GM10266 (cell line): ENCODE results near the gene MAGI1.
"Not testable (repeated sequence)": the region's sequence is repeated elsewhere in the genome, so short reads cannot be mapped to it uniquely, and the experiment has no call there.

Experiments
- DNase-seq: peaks from one replicate; pipeline ENCODE4 v3.0.0; 2012; ENCODE audit errors: extremely low spot score
- CTCF ChIP-seq: IDR thresholded peaks from 2 replicates; pipeline ENCODE4 v1.5.1; 2012; ENCODE audit warnings: mild to moderate bottlenecking, low read depth; ENCODE audit not compliant: control insufficient read depth, insufficient read depth; ENCODE audit errors: missing control alignments

The MAGI1 gene

DNA sequence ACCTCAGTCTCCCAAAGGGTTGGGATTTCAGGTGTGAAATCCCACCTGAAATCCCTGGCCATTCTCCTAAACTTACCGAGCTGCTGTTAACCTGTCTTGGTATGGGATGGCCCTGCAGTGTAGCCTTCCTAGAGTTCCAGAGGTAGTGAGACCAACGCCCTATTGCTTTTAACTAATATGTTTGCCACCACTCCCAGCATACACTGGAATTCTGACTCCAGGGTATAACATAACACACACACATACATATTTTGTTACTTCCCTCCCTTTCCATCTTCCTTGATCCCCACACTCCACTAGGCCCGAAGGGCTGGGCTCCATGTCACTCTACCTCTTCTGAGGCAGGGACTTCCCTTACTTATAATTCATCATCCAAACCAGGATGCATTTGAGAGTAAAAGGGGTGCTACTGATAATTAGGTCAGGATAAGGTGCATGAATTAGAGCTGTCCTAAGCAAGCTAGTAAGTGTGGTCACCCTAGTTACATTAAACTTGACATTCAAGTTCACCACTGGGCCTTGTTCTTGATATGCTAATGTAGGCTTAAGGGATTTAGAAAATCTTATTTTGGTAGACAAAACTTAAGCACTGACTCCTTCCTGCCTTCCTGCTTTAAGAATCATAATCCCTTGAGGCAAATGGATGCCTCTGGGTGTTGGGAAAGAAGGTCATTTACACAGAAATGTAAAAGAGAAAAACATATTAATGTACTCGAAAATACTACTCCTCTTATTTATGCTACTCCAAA is 317.6 kb downstream of the MAGI1 start:
- TF ChIP-seq CTCF = no peak
- no peak for DNase-seq

- not testable (repeated sequence) for DNase-seq
Observed at GRCh38 chr3:65719639-65720038, 319.1 kb downstream of the MAGI1 start.

- no peak for TF ChIP-seq CTCF
- DNase-seq = no peak
Observed at GRCh38 chr3:65717676-65718346, 320.9 kb downstream of the MAGI1 start.

DNA sequence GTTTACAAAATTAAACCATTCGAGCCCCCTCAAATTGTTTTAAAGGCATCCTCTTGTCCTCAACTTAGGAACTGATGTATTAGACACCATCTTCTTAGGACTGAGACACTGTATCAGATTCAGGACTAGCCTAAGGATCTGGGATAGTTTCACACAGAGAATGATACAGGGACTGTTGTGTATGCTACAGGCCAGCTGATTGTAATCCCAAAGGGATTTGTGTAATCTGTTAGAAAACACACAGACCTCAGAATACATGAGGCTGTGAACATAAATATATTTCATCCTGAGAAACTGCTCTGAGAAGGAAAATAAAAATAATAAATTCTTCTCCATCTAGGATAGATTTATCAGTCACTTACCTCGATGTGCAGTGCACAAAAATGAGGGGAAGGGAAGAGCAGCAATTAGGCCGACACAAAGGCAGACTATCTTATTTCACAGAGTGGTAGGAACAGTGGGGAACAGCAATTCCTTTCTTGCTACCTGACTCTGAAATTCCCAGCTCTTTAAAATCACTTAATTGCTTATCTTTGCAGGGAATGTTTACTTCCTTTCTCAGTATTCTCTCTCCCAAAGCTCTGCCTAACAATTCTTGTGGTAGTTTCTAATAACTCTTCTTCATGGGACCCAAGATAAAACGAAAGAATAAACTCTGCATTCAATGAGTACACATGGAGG is 322.5 kb downstream of the MAGI1 start:
- TF ChIP-seq CTCF = no peak
- DNase-seq = no peak

DNA sequence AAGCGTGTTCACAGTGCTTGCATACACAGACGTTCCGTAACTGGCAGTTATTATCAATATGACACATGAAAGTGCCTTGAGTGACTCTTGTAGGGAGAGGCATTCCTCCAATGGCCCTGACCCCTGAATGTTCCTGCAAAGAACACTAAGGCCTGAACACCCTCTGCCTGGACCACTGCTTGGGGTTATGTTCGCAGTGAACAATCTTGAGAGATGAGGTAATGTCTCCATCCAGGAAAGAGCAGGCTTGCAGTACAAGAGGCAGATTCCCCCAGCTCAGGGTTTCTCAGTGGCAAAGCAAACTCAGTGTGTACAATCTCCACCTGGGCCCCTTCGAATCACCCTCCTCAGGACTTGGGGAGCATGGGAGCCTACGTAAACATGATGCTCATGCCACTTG is 324.6 kb downstream of the MAGI1 start:
- no peak for DNase-seq
- TF ChIP-seq CTCF = no peak

GRCh38 chr3:65713016-65713415 is 325.7 kb downstream of the MAGI1 start:
- no peak for DNase-seq
- TF ChIP-seq CTCF = no peak

- no peak for DNase-seq
- TF ChIP-seq CTCF = no peak
Observed at GRCh38 chr3:65712140-65712539, 326.6 kb downstream of the MAGI1 start.
